Adrenal gland (tissue), 12 donors: Measurements from ENCODE around the gene FOXO1. TPM values are rescaled to one million over a fixed set of nuclear protein-coding genes. Genes with fewer than 3 reads are reported as not detected.

Experiments
- DNase-seq, 7 donors: peaks; one replicate each; pipeline ENCODE4 v3.0.0-alpha.2; 2019 to 2020
- H3K27ac ChIP-seq, 5 donors: fragments of 200-600 bp; sonication (generic) in 4 of 5; 1 replicate in 3 of 5; 2 replicates in 2 of 5; pipeline versions ENCODE4 v1.5.1 to v1.8.0; 2016 to 2020; ENCODE audit warnings: mild to moderate bottlenecking in 1 of 5
- H3K27me3 ChIP-seq: fragments of 200-600 bp; 2 replicates; pipeline ENCODE4 v1.8.0; 2021
- H3K36me3 ChIP-seq, 2 donors: fragments of 200-600 bp; replicated peaks in 1 of 2; 1 replicate in 1 of 2; 2 replicates in 1 of 2; pipeline versions ENCODE4 v1.5.1 to v1.8.0; 2018 to 2022
- H3K4me1 ChIP-seq, 2 donors: fragments of 200-600 bp; replicated peaks in 1 of 2; 1 replicate in 1 of 2; 2 replicates in 1 of 2; pipeline versions ENCODE4 v1.5.1 to v1.8.0; 2018 to 2021
- H3K4me3 ChIP-seq, 4 donors: fragments of 200-600 bp; sonication (generic) in 3 of 4; one replicate each; pipeline ENCODE4 v1.5.1; 2016 to 2018
- H3K9me3 ChIP-seq, 3 donors: fragments of 200-600 bp; sonication (generic) in 1 of 3; replicated peaks in 1 of 3; 1 replicate in 2 of 3; 2 replicates in 1 of 3; pipeline versions ENCODE4 v1.5.1 to v1.8.0; 2016 to 2021
- CTCF ChIP-seq, 6 experiments: fragments of 450-650 bp in 4 of 6; fragments of 200-600 bp in 2 of 6; sonication (generic) in 1 of 6; IDR thresholded peaks; 1 replicate in 5 of 6; 2 replicates in 1 of 6; pipeline versions ENCODE4 v1.5.1 to v1.8.0; 2016 to 2021; ENCODE audit warnings: antibody characterized with exemption in 6 of 6, mild to moderate bottlenecking in 2 of 6, moderate library complexity in 1 of 6
- POLR2A ChIP-seq, 2 donors: fragments of 450-650 bp; IDR thresholded peaks; one replicate each; pipeline ENCODE4 v1.6.1; 2017; ENCODE audit warnings: antibody characterized with exemption in 2 of 2, mild to moderate bottlenecking in 2 of 2, moderate library complexity in 1 of 2
- WGBS, 4 donors: extraction: QIAGEN DNeasy Blood & Tissue Kit in 2 of 4; methylation state at CpG; one replicate each; pipeline versions ENCODE4 v1.1.5 to v1.1.7; 2013 to 2017; 5-methylcytosine and 5-hydroxymethylcytosine counted together
- intact Hi-C, 2 donors: fragments of 100-400 bp; cut with DNase I; formaldehyde crosslinking; loops; one replicate each; pipeline versions ENCODE4 v1.14.1 to v1.15.0; 2022 to 2023
- polyA plus RNA-seq, 3 donors: library from polyadenylated mRNA; stranded (reverse); fragments of 200-250 nt in 2 of 3; fragments of 350-450 nt in 1 of 3; fragmentation: Illumina TruSeq in 1 of 3; extraction: RNeasy Lipid Tissue Mini Kit (QIAGEN cat#74804) in 1 of 3; gene quantifications; one replicate each; pipeline ENCODE4 v1.2.3, GENCODE V29; 2013 to 2014
- total RNA-seq, 9 donors: library from RNA; depleted of rRNA in 4 of 9; stranded (reverse); fragments of >200 nt in 4 of 9; fragments of 120-200 nt in 1 of 9; fragmentation: NEBNext Ultra II Directional in 1 of 9; extraction: Animal tissue kit (Norgen Biotek cat#: 25700) in 1 of 9; gene quantifications; one replicate each; pipeline versions ENCODE4 v1.1.0 to v1.2.4, GENCODE V29; 2013 to 2023
- donor health status: healthy with polysubstance abuse.
- donor health status: Bipolar disorder and iron deficiency.
- donor health status: DM: yes; HTN: yes; CAD: no.
- donor health status: DM: no; HTN: no; CAD: no.
- donor health status: DM: no; HTN: no; CAD: no.
- donor health status: DM: yes; HTN: yes; CAD: no.

Gene FOXO1
- total and polyA plus RNA-seq, 12 donors, result 4.3 to 35.4 (median 21.5) TPM

GRCh38 chr13:40648841-40649240 is 17.6 kb downstream of the FOXO1 start:
- H3K4me3 ChIP-seq, result no peak overlapping the region
- no peak for TF ChIP-seq CTCF (IDR thresholded peaks at IDR 0.05)
- TF ChIP-seq POLR2A (IDR thresholded peaks at IDR 0.05), result no peak
- no peaks in the 10 kb centered on the region for H3K9me3 ChIP-seq
- H3K4me1 ChIP-seq, result peaks cover 23 to 53% of the 10 kb centered on the region in 2 donors
- H3K27ac ChIP-seq, result peak overlapping the region in 1 of 5 donors; percentile 6
- no peaks in the 10 kb centered on the region for H3K36me3 ChIP-seq
- H3K27me3 ChIP-seq, result no peaks in the 10 kb centered on the region
- intact Hi-C loops, result no loop called here
- WGBS, 4 donors, result 43 to 60% (median 45%) methylated on average over 3 of the region's 3 CpGs
- DNase-seq, result no peak

- TF ChIP-seq POLR2A (IDR thresholded peaks at IDR 0.05), result no peak
- no peak for TF ChIP-seq CTCF (IDR thresholded peaks at IDR 0.05)
- Histone ChIP-seq H3K27ac (no peak overlapping the region), H3K4me1 (peaks cover 15 to 45% of the 10 kb centered on the region in 2 donors), H3K4me3 (no peak overlapping the region), H3K36me3 (no peaks in the 10 kb centered on the region), H3K27me3 (no peaks in the 10 kb centered on the region), H3K9me3 (no peaks in the 10 kb centered on the region)
- 59 to 69% (median 64%) methylated on average over 2 of the region's 2 CpGs for WGBS, 4 donors
- DNase-seq, result no peak
- intact Hi-C loops, result no loop called here
These were observed 18.4 kb downstream of the FOXO1 start for GRCh38 chr13:40648040-40648439.

- Histone ChIP-seq H3K36me3 (no peaks in the 10 kb centered on the region), H3K9me3 (no peaks in the 10 kb centered on the region), H3K4me1 (peaks cover 18 to 36% of the 10 kb centered on the region in 2 donors), H3K4me3 (no peak overlapping the region), H3K27me3 (no peaks in the 10 kb centered on the region), H3K27ac (no peak overlapping the region)
- DNase-seq, result no peak
- 82 to 95% (median 88%) methylated on average over 3 of the region's 3 CpGs for WGBS, 4 donors
- intact Hi-C loops, result no loop called here
- TF ChIP-seq CTCF (IDR thresholded peaks at IDR 0.05) (no peak), POLR2A (IDR thresholded peaks at IDR 0.05) (no peak)
These were observed 21.4 kb downstream of the FOXO1 start for GRCh38 chr13:40644838-40645604.

- peaks cover 32 to 42% of the 10 kb centered on the region in 2 donors for H3K4me1 ChIP-seq
- DNase-seq, result no peak
- TF ChIP-seq CTCF (IDR thresholded peaks at IDR 0.05) (no peak), POLR2A (IDR thresholded peaks at IDR 0.05) (no peak)
These were observed 25.5 kb downstream of the FOXO1 start for GRCh38 chr13:40640845-40641458.

More at GRCh38 chr13:40640845-40641458, 25.5 kb downstream of the FOXO1 start:
- Histone ChIP-seq H3K36me3 (no peaks in the 10 kb centered on the region), H3K27me3 (no peaks in the 10 kb centered on the region), H3K9me3 (no peaks in the 10 kb centered on the region), H3K4me3 (no peak overlapping the region), H3K27ac (peak overlapping the region in 1 of 5 donors; percentile 22)
- WGBS, 4 donors, result 87 to 94% (median 89%) methylated on average over 11 of the region's 11 CpGs
- intact Hi-C loops, result no loop called here
